ENCODE measurements around the gene ADGRL2. TPM values are rescaled to one million over a fixed set of nuclear protein-coding genes. Genes with fewer than 3 reads are reported as not detected.
"Not testable (repeated sequence)": the region's sequence is repeated elsewhere in the genome, so short reads cannot be mapped to it uniquely, and the experiment has no call there.

ADGRL2 gene
- total and polyA plus RNA-seq, 9 of the 15 experiments (the other 6 are each of a cell fraction or from before 2014, with no cell fraction given), result 0.03 to 0.15 (median 0.13) TPM; not detected in 6

DNA sequence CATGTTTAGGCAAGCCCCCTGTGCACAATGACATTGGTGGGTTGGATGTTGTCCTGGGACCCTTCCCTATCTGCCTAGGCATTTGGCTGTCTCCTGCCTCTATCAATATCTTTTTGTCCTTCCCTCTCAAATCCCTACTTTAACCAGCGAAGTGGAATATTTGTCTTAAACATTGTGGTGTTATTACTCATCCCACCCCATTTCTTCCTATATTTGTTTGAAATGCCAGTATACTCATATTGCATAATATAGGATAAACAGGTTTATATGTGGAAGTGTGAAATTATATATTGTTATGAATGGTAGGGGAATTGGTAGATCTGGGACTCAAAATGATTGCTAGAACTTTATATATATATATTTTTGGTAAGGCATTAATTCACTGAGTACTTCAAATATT is 80.0 kb downstream of the ADGRL2 start:
- intact Hi-C loops (cut with micrococcal nuclease), result no loop called here
- H3K9me1 ChIP-seq (ENCODE audit: control insufficient read depth, insufficient read depth, low read length), result no peaks in the 10 kb centered on the region
- H3K4me1 ChIP-seq (replicated peaks in 1 of 2; ENCODE audit: control insufficient read depth in 2 of 2, insufficient read depth in 2 of 2, low read length in 2 of 2), result no peaks in the 10 kb centered on the region
- in situ Hi-C loops (cut with MboI), result no loop called here
- ChIA-PET POLR2A (no interaction called here), CTCF (ENCODE audit: low intra/inter-chr PET ratio) (no interaction called here)
- DNase-seq (ENCODE audit: extremely low read depth in 1 of 4, low spot score in 3 of 4) (no peak), ATAC-seq (no peak), FAIRE-seq (no peak)
- H4K20me1 ChIP-seq (replicated peaks; ENCODE audit: control insufficient read depth, insufficient read depth, low read length), result no peaks in the 10 kb centered on the region
- H3K27me3 ChIP-seq (ENCODE audit: control insufficient read depth in 2 of 2, insufficient read depth in 2 of 2, low read length in 2 of 2), result no peaks in the 10 kb centered on the region
- H3K9me3 ChIP-seq (replicated peaks; ENCODE audit: control insufficient read depth, insufficient read depth, low read depth, low read length), result no peaks in the 10 kb centered on the region; the same call in 1 of the 2 replicates
- no peak overlapping the region for H2AFZ ChIP-seq (ENCODE audit: low read depth, low read length)
- 0% methylated on average over 1 of the region's 1 CpG for WGBS (ENCODE audit: insufficient coverage, low coverage, missing lambda C conversion rate)
- H3K4me2 ChIP-seq (ENCODE audit: insufficient read depth, low read length), result no peak overlapping the region
- H3K27ac ChIP-seq (ENCODE audit: extremely low read depth, low read depth, low read length), result no peak overlapping the region
- no peaks in the 10 kb centered on the region for H3K79me2 ChIP-seq (ENCODE audit: control insufficient read depth, insufficient read depth, low read length)
- no peak overlapping the region for H3K9ac ChIP-seq (ENCODE audit: insufficient read depth in 1 of 2, low read depth in 2 of 2, low read length in 2 of 2)
- TF ChIP-seq TBL1XR1 (IDR thresholded peaks at IDR 0.05; ENCODE audit: low read length in 2 of 2), result no peak
- H3K36me3 ChIP-seq (ENCODE audit: control insufficient read depth, insufficient read depth, low read length), result no peaks in the 10 kb centered on the region
- H3K4me3 ChIP-seq, result no peak overlapping the region
- no TSS peak for BruUV-seq (replicated peaks)

DNA sequence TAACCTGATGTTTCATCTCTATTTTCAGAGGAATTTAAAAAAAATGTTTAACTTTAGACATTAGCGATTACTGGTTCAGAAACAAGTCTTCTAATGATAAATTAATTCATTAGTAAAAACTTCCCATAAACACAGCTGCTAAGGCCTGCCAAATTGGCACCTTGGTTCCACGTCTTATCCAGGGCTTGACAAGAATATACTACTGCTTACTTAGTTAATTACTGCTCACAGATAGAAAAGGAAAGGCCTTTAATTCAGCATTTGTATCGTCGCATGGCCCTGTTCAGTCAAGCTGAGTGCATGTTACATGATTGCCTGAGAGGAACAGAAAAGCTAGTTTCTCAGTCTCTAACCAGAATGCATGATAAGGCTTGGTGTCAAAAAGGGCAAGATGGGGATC is 84.6 kb downstream of the ADGRL2 start:
- ATAC-seq, result no peak
- H3K9me1 ChIP-seq (ENCODE audit: control insufficient read depth, insufficient read depth, low read length), result no peaks in the 10 kb centered on the region
- no peaks in the 10 kb centered on the region for H3K4me1 ChIP-seq (replicated peaks in 1 of 2; ENCODE audit: control insufficient read depth in 2 of 2, insufficient read depth in 2 of 2, low read length in 2 of 2)
- DNase-seq (ENCODE audit: extremely low read depth in 1 of 4, low spot score in 3 of 4), result no peak
- no peak overlapping the region for H3K9ac ChIP-seq (ENCODE audit: insufficient read depth in 1 of 2, low read depth in 2 of 2, low read length in 2 of 2)
- WGBS (ENCODE audit: insufficient coverage, low coverage, missing lambda C conversion rate), result 0% methylated on average over 4 of the region's 4 CpGs
- H3K27ac ChIP-seq (ENCODE audit: extremely low read depth, low read depth, low read length), result no peak overlapping the region
- ChIA-PET POLR2A (no interaction called here), CTCF (ENCODE audit: low intra/inter-chr PET ratio) (no interaction called here)
- no peak for TF ChIP-seq NCOR1 (IDR thresholded peaks at IDR 0.05)
- TF ChIP-seq PML (IDR thresholded peaks at IDR 0.05; ENCODE audit: low read length), result no peak
- TF ChIP-seq, protein P1, sequence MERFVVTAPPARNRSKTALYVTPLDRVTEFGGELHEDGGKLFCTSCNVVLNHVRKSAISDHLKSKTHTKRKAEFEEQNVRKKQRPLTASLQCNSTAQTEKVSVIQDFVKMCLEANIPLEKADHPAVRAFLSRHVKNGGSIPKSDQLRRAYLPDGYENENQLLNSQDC (CRISPR knock-in tag; IDR thresholded peaks at IDR 0.05), result no peak
- TF ChIP-seq ZNF76 (CRISPR knock-in tag; IDR thresholded peaks at IDR 0.05; ENCODE audit: borderline replicate concordance), result no peak
- no peaks in the 10 kb centered on the region for H3K36me3 ChIP-seq (ENCODE audit: control insufficient read depth, insufficient read depth, low read length)
- no peaks in the 10 kb centered on the region for H3K9me3 ChIP-seq (replicated peaks; ENCODE audit: control insufficient read depth, insufficient read depth, low read depth, low read length)
- H4K20me1 ChIP-seq (replicated peaks; ENCODE audit: control insufficient read depth, insufficient read depth, low read length), result no peaks in the 10 kb centered on the region
- BruUV-seq (replicated peaks), result no TSS peak
- no peak overlapping the region for H3K4me3 ChIP-seq
- H3K79me2 ChIP-seq (ENCODE audit: control insufficient read depth, insufficient read depth, low read length), result no peaks in the 10 kb centered on the region
- no peak overlapping the region for H3K4me2 ChIP-seq (ENCODE audit: insufficient read depth, low read length)
- no peaks in the 10 kb centered on the region for H3K27me3 ChIP-seq (ENCODE audit: control insufficient read depth in 2 of 2, insufficient read depth in 2 of 2, low read length in 2 of 2)
- in situ Hi-C loops (cut with MboI) (no loop called here), intact Hi-C loops (cut with micrococcal nuclease) (no loop called here)
- no peak overlapping the region for H2AFZ ChIP-seq (ENCODE audit: low read depth, low read length)
- FAIRE-seq, result no peak

DNA sequence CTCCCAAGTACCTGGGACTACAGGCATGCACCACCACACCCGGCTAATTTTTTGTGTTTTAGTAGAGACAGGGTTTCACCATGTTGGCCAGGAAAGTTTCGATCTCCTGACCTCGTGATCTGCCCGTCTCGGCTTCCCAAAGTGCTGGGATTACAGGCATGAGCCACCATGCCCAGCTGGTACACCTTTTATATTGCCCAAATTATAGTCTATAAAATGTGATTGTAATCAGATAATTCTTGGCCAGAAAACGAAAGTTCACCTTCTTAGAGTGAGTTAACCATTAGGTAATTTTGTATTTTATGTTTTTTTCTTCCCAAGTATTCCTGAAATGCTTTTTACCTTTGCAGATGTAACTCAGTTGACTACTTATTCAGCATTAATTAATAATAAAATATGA is 85.6 kb downstream of the ADGRL2 start:
- CTCF ChIA-PET (ENCODE audit: low intra/inter-chr PET ratio); ATAC-seq; H3K9me1 ChIP-seq (ENCODE audit: control insufficient read depth, insufficient read depth, low read length); BruUV-seq (replicated peaks); H2AFZ ChIP-seq (ENCODE audit: low read depth, low read length); H3K9ac ChIP-seq (ENCODE audit: insufficient read depth in 1 of 2, low read depth in 2 of 2, low read length in 2 of 2); H4K20me1 ChIP-seq (replicated peaks; ENCODE audit: control insufficient read depth, insufficient read depth, low read length); FAIRE-seq; H3K79me2 ChIP-seq (ENCODE audit: control insufficient read depth, insufficient read depth, low read length); in situ Hi-C loops (cut with MboI); H3K27ac ChIP-seq (ENCODE audit: extremely low read depth, low read depth, low read length); H3K4me2 ChIP-seq (ENCODE audit: insufficient read depth, low read length); intact Hi-C loops (cut with micrococcal nuclease); H3K36me3 ChIP-seq (ENCODE audit: control insufficient read depth, insufficient read depth, low read length); DNase-seq (ENCODE audit: extremely low read depth in 1 of 4, low spot score in 3 of 4); H3K4me3 ChIP-seq; H3K27me3 ChIP-seq (ENCODE audit: control insufficient read depth in 2 of 2, insufficient read depth in 2 of 2, low read length in 2 of 2); POLR2A ChIA-PET; H3K4me1 ChIP-seq (replicated peaks in 1 of 2; ENCODE audit: control insufficient read depth in 2 of 2, insufficient read depth in 2 of 2, low read length in 2 of 2); H3K9me3 ChIP-seq (replicated peaks; ENCODE audit: control insufficient read depth, insufficient read depth, low read depth, low read length): not testable (repeated sequence)
- WGBS (ENCODE audit: insufficient coverage, low coverage, missing lambda C conversion rate), result 0% methylated on average over 6 of the region's 6 CpGs
